GM19438 (cell line): Measurements from ENCODE around the gene APBB1.

Experiments used
- ATAC-seq: cut with Tn5 transposase; IDR thresholded peaks from one replicate; pipeline ENCODE4 v1.9.1; 2021; ENCODE audit warnings: low read depth; ENCODE audit not compliant: unreplicated experiment

APBB1 gene

DNA sequence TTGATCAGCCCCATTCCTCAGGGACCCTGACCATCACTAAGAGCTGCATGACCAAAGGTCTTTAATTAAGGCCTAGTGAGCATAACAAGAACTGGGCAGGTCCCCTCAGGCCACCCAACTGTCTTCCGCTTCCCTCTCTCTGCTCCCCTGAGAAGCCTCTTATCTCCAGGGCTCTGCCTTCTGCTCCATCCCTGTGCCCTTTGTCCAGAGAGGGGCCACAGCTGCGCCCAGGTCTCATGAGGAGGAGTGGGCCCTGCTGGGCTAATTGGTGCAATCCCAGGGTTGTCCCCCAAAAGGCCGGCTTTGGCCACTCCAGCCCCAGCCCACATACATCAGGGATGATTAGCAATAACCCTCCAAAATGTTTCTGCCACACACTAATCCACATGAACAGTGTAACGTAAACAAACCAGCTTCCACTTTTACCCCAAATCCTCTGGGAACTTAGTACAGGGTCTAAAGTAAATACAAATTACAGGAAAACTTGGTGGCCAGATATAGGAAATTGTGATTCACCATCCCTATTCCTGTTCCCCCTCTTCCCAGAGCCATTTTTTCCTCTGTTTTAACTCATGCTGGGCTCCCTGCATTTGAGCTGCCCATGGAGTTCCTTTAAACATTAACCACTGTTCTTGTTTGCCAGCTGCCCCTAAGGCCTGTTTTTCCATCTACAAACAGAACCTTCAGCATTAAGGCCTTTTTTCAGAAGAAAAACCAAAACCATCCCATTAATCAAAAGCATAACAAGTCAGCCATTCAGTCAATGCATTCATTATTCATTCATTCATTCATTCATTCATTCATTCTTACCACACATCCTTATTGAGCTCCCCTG, 64.0 kb downstream of the APBB1 start:
- no peak for ATAC-seq

GRCh38 chr11:6353367-6353987, 65.4 kb downstream of the APBB1 start:
- peak; percentile 88 for ATAC-seq

DNA sequence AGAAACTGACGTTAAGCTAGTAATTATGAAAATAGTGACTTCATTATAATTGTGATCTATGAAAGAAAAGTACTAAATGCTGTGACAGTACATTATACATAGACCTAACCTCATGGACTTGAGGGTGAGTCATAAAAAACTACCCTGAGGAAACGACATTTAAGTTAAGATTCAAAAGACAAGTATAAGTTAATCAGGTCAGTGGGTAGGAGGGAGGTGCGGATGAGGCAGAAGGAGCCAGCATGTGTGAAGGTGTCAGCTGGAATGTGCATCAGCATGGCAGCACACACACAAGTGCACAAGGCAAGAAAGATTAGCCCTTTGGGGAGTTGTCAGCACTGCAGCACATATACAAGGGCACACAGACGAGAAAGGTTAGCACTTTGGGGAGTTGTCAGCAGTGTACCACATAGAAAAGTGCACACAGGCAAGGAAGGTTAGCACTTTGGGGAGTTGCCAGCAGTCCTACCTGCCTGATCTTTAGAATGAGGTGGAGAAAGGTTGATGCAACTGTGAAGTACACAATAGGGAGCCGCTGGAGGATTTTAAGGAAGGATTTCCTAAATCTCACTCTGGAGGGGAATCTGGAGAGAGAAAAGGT, 67.0 kb downstream of the APBB1 start:
- ATAC-seq: no peak

DNA sequence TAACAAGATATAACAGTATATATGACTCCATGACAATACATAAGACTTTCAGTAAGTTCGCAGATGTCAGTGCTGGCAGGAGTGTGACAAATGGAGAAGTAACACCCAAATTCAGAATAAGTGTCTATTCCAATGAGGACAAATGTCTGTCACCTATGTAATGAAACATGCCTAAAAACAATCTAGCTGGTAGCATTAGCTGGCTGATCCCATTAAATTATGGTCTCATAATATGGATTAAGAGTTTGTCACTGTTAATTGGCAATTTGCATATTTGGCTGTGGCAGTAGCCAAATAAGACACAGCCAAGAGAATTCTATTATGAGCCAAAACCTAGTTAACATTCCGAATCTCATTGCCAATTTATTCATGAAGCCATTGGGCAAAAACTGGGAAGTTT, 68.4 kb downstream of the APBB1 start:
- no peak for ATAC-seq

DNA sequence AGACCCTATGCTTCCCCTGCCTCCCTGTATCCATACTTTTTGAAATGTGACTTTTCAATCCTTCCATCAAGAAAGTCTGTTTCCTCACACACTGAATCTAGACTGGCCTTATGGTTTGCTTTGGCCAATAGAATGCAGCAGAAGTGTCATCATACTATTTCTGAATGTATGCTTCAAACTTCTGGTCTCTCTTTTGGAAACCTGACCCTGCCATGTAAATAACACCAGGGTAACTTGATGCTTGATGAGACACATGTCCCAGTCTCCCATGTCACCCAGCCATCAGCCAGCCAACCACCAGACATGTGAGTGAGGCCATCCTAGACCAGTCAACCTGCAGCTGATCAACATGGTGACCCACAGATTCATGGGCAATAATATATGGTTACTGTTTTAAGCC, 68.9 kb downstream of the APBB1 start:
- ATAC-seq: no peak

GRCh38 chr11:6345366-6345765, 73.5 kb downstream of the APBB1 start:
- no peak for ATAC-seq
